Measurements from ENCODE around the gene XG.

XG gene

GRCh38 chrX:2840961-2841360 lies 89.1 kb downstream of the XG start:
- TF ChIP-seq, protein P1, sequence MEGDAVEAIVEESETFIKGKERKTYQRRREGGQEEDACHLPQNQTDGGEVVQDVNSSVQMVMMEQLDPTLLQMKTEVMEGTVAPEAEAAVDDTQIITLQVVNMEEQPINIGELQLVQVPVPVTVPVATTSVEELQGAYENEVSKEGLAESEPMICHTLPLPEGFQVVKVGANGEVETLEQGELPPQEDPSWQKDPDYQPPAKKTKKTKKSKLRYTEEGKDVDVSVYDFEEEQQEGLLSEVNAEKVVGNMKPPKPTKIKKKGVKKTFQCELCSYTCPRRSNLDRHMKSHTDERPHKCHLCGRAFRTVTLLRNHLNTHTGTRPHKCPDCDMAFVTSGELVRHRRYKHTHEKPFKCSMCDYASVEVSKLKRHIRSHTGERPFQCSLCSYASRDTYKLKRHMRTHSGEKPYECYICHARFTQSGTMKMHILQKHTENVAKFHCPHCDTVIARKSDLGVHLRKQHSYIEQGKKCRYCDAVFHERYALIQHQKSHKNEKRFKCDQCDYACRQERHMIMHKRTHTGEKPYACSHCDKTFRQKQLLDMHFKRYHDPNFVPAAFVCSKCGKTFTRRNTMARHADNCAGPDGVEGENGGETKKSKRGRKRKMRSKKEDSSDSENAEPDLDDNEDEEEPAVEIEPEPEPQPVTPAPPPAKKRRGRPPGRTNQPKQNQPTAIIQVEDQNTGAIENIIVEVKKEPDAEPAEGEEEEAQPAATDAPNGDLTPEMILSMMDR (IDR thresholded peaks at IDR 0.05; ENCODE audit: borderline replicate concordance, extremely low read depth, low read length, poor library complexity, severe bottlenecking): no peak
- TF ChIP-seq EZH2 (IDR thresholded peaks at IDR 0.05; ENCODE audit: borderline replicate concordance, low read depth, low read length, severe bottlenecking): no peak
- H2AFZ ChIP-seq (ENCODE audit: low read depth, low read length): no peak overlapping the region
- no peaks in the 10 kb centered on the region for H3K36me3 ChIP-seq (ENCODE audit: insufficient read depth, low read length)
- no peaks in the 10 kb centered on the region for H3K79me2 ChIP-seq (ENCODE audit: insufficient read depth, low read length)
- no peak overlapping the region for H3K9ac ChIP-seq (ENCODE audit: low read depth, low read length)
- no peaks in the 10 kb centered on the region for H3K4me1 ChIP-seq (ENCODE audit: insufficient read depth, low read length)
- no peak for ATAC-seq (ENCODE audit: insufficient read depth, low read depth)
- H3K27me3 ChIP-seq (ENCODE audit: insufficient read depth, low read length, poor library complexity): no peaks in the 10 kb centered on the region
- H4K20me1 ChIP-seq (ENCODE audit: insufficient read depth, low read length): no peaks in the 10 kb centered on the region
- DNase-seq: no peak
- no peak overlapping the region for H3K4me3 ChIP-seq (ENCODE audit: low read depth in 1 of 2, low read length in 2 of 2)
- no peaks in the 10 kb centered on the region for H3K9me3 ChIP-seq (ENCODE audit: insufficient read depth, low read length, severe bottlenecking)
- H3K27ac ChIP-seq (ENCODE audit: low read length): no peak overlapping the region
- H3K4me2 ChIP-seq (ENCODE audit: insufficient read depth, low read length): no peak overlapping the region

DNA sequence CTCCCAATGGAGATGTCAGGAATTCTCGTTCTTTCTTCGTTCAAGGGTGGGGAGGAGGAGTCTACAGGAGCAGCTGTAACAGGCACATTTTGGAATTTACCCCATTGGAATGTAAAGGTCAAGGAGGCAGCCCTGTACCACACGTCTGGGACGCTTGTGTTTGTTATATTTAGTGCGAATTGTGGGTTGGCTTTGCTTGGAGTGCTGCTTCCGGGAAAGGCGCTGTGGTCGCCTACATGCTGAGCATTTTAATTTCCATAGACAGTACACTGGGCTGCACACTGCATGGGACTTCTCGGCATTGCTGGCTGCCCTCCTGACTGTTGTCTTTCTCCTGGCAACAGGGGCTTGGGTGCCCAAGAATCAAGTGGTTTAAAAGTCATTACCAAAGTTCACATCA lies 89.7 kb downstream of the XG start:
- Histone ChIP-seq H3K4me1 (ENCODE audit: insufficient read depth, low read length) (no peaks in the 10 kb centered on the region), H3K9me3 (ENCODE audit: insufficient read depth, low read length, severe bottlenecking) (no peaks in the 10 kb centered on the region), H3K27me3 (ENCODE audit: insufficient read depth, low read length, poor library complexity) (no peaks in the 10 kb centered on the region), H2AFZ (ENCODE audit: low read depth, low read length) (no peak overlapping the region), H3K36me3 (ENCODE audit: insufficient read depth, low read length) (no peaks in the 10 kb centered on the region), H3K9ac (ENCODE audit: low read depth, low read length) (no peak overlapping the region), H3K27ac (ENCODE audit: low read length) (no peak overlapping the region), H4K20me1 (ENCODE audit: insufficient read depth, low read length) (no peaks in the 10 kb centered on the region), H3K79me2 (ENCODE audit: insufficient read depth, low read length) (no peaks in the 10 kb centered on the region), H3K4me2 (ENCODE audit: insufficient read depth, low read length) (no peak overlapping the region), H3K4me3 (ENCODE audit: low read depth in 1 of 2, low read length in 2 of 2) (no peak overlapping the region)
- TF ChIP-seq, protein P1 (IDR thresholded peaks at IDR 0.05; ENCODE audit: borderline replicate concordance, extremely low read depth, low read length, poor library complexity, severe bottlenecking): no peak
- no peak for TF ChIP-seq EZH2 (IDR thresholded peaks at IDR 0.05; ENCODE audit: borderline replicate concordance, low read depth, low read length, severe bottlenecking)
- no peak for ATAC-seq (ENCODE audit: insufficient read depth, low read depth)
- no peak for DNase-seq

DNA sequence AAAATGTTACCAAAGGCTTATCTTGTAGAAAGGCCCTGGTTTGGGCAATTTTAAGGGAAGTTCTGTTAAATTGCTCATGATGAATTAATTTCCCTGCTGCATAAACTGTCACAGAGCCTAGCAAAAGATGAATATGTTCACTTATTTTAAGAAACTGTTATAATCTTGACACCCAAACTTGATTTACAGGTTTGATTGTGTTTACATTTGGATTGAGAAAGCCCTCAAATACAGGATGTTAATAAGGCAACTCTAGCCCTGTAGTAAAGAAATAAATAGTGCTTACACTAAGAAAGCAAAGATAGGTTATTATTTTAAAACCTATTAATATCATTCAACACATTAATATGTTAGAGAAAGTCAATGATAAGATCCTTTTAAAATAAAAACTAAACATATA lies 95.2 kb downstream of the XG start:
- no peak overlapping the region for H3K27ac ChIP-seq (ENCODE audit: low read length)
- DNase-seq (no peak), ATAC-seq (ENCODE audit: insufficient read depth, low read depth) (no peak)
- H4K20me1 ChIP-seq (ENCODE audit: insufficient read depth, low read length): no peaks in the 10 kb centered on the region
- TF ChIP-seq, protein P1 (IDR thresholded peaks at IDR 0.05; ENCODE audit: borderline replicate concordance, extremely low read depth, low read length, poor library complexity, severe bottlenecking): no peak
- no peak for TF ChIP-seq EZH2 (IDR thresholded peaks at IDR 0.05; ENCODE audit: borderline replicate concordance, low read depth, low read length, severe bottlenecking)
- H3K4me3 ChIP-seq (ENCODE audit: low read depth in 1 of 2, low read length in 2 of 2): no peak overlapping the region
- H3K4me2 ChIP-seq (ENCODE audit: insufficient read depth, low read length): no peak overlapping the region
- H3K79me2 ChIP-seq (ENCODE audit: insufficient read depth, low read length): no peaks in the 10 kb centered on the region
- no peak overlapping the region for H2AFZ ChIP-seq (ENCODE audit: low read depth, low read length)
- H3K4me1 ChIP-seq (ENCODE audit: insufficient read depth, low read length): no peaks in the 10 kb centered on the region
- no peaks in the 10 kb centered on the region for H3K27me3 ChIP-seq (ENCODE audit: insufficient read depth, low read length, poor library complexity)
- no peaks in the 10 kb centered on the region for H3K9me3 ChIP-seq (ENCODE audit: insufficient read depth, low read length, severe bottlenecking)
- H3K9ac ChIP-seq (ENCODE audit: low read depth, low read length): no peak overlapping the region
- H3K36me3 ChIP-seq (ENCODE audit: insufficient read depth, low read length): no peaks in the 10 kb centered on the region

GRCh38 chrX:2848871-2849301 lies 97.0 kb downstream of the XG start:
- ATAC-seq (ENCODE audit: insufficient read depth, low read depth) (no peak), DNase-seq (no peak)
- no peaks in the 10 kb centered on the region for H4K20me1 ChIP-seq (ENCODE audit: insufficient read depth, low read length)
- no peaks in the 10 kb centered on the region for H3K27me3 ChIP-seq (ENCODE audit: insufficient read depth, low read length, poor library complexity)
- H3K4me3 ChIP-seq (ENCODE audit: low read depth in 1 of 2, low read length in 2 of 2): no peak overlapping the region
- no peaks in the 10 kb centered on the region for H3K36me3 ChIP-seq (ENCODE audit: insufficient read depth, low read length)
- no peak overlapping the region for H3K4me2 ChIP-seq (ENCODE audit: insufficient read depth, low read length)
- no peak overlapping the region for H3K9ac ChIP-seq (ENCODE audit: low read depth, low read length)
- no peak overlapping the region for H3K27ac ChIP-seq (ENCODE audit: low read length)
- no peak overlapping the region for H2AFZ ChIP-seq (ENCODE audit: low read depth, low read length)
- TF ChIP-seq, protein P1 (IDR thresholded peaks at IDR 0.05; ENCODE audit: borderline replicate concordance, extremely low read depth, low read length, poor library complexity, severe bottlenecking): no peak
- no peak for TF ChIP-seq EZH2 (IDR thresholded peaks at IDR 0.05; ENCODE audit: borderline replicate concordance, low read depth, low read length, severe bottlenecking)
- H3K79me2 ChIP-seq (ENCODE audit: insufficient read depth, low read length): no peaks in the 10 kb centered on the region
- H3K9me3 ChIP-seq (ENCODE audit: insufficient read depth, low read length, severe bottlenecking): no peaks in the 10 kb centered on the region
- H3K4me1 ChIP-seq (ENCODE audit: insufficient read depth, low read length): no peaks in the 10 kb centered on the region
